Measurements from ENCODE around the gene MSX2. TPM values are rescaled to one million over a fixed set of nuclear protein-coding genes. Genes with fewer than 3 reads are reported as not detected.
A peak's percentile ranks its signal among the peaks of the same experiment; 100 is the strongest.

The MSX2 gene
- total and polyA plus RNA-seq, 2 donors from 2014 or later = 0.37 to 0.79 TPM

GRCh38 chr5:174723315-174723978 is 935 bp upstream of the MSX2 start:
- DNase-seq (no peak), FAIRE-seq (no peak)
- Histone ChIP-seq H3K27me3 (ENCODE audit: control insufficient read depth, insufficient read depth, low read length) (peaks cover 82% of the 10 kb centered on the region), H3K9me3 (ENCODE audit: control insufficient read depth in 2 of 3, insufficient read depth in 1 of 3, low read length in 3 of 3) (no peaks in the 10 kb centered on the region), H3K9ac (ENCODE audit: low read length in 3 of 3) (no peak overlapping the region), H3K36me3 (ENCODE audit: control insufficient read depth in 2 of 3, insufficient read depth in 3 of 3, low read length in 3 of 3) (no peaks in the 10 kb centered on the region), H3K27ac (ENCODE audit: low read depth in 2 of 2, low read length in 2 of 2) (no peak overlapping the region), H3K4me1 (ENCODE audit: control insufficient read depth in 2 of 3, insufficient read depth in 2 of 3, low read depth in 1 of 3, low read length in 3 of 3) (no peaks in the 10 kb centered on the region), H3K4me3 (ENCODE audit: low read length in 3 of 3) (no peak overlapping the region)
- no peak for TF ChIP-seq CTCF (IDR thresholded peaks at IDR 0.05; ENCODE audit: borderline replicate concordance, extremely low read depth, insufficient read depth)
- intact Hi-C loops (cut with DNase I) = no loop called here

- no peaks in the 10 kb centered on the region for H3K36me3 ChIP-seq (ENCODE audit: control insufficient read depth in 2 of 3, insufficient read depth in 3 of 3, low read length in 3 of 3)
- peak overlapping the region in 2 of 3 donors; percentile 53 for H3K4me3 ChIP-seq (ENCODE audit: low read length in 3 of 3)
- peaks cover 82% of the 10 kb centered on the region for H3K27me3 ChIP-seq (ENCODE audit: control insufficient read depth, insufficient read depth, low read length)
- TF ChIP-seq CTCF (IDR thresholded peaks at IDR 0.05; ENCODE audit: borderline replicate concordance, extremely low read depth, insufficient read depth) = no peak
- H3K9ac ChIP-seq (ENCODE audit: low read length in 3 of 3) = no peak overlapping the region
- H3K9me3 ChIP-seq (ENCODE audit: control insufficient read depth in 2 of 3, insufficient read depth in 1 of 3, low read length in 3 of 3) = no peaks in the 10 kb centered on the region
- intact Hi-C loops (cut with DNase I) = no loop called here
- FAIRE-seq = no peak
- no peak for DNase-seq
- H3K27ac ChIP-seq (ENCODE audit: low read depth in 2 of 2, low read length in 2 of 2) = no peak overlapping the region
- no peaks in the 10 kb centered on the region for H3K4me1 ChIP-seq (ENCODE audit: control insufficient read depth in 2 of 3, insufficient read depth in 2 of 3, low read depth in 1 of 3, low read length in 3 of 3)
Measured at GRCh38 chr5:174723979-174724483, 351 bp upstream of the MSX2 start.

- intact Hi-C loops (cut with DNase I) = no loop called here
- TF ChIP-seq CTCF (IDR thresholded peaks at IDR 0.05; ENCODE audit: borderline replicate concordance, extremely low read depth, insufficient read depth) = no peak
- Histone ChIP-seq H3K4me1 (ENCODE audit: control insufficient read depth in 2 of 3, insufficient read depth in 2 of 3, low read depth in 1 of 3, low read length in 3 of 3) (no peaks in the 10 kb centered on the region), H3K9ac (ENCODE audit: low read length in 3 of 3) (no peak overlapping the region), H3K27me3 (ENCODE audit: control insufficient read depth, insufficient read depth, low read length) (peaks cover 79% of the 10 kb centered on the region), H3K36me3 (ENCODE audit: control insufficient read depth in 2 of 3, insufficient read depth in 3 of 3, low read length in 3 of 3) (no peaks in the 10 kb centered on the region), H3K27ac (ENCODE audit: low read depth in 2 of 2, low read length in 2 of 2) (no peak overlapping the region), H3K4me3 (ENCODE audit: low read length in 3 of 3) (peak overlapping the region in 2 of 3 donors; percentile 35 to 53), H3K9me3 (ENCODE audit: control insufficient read depth in 2 of 3, insufficient read depth in 1 of 3, low read length in 3 of 3) (no peaks in the 10 kb centered on the region)
- DNase-seq (peak in 1 of 5 donors; percentile 29), FAIRE-seq (no peak)
Measured at GRCh38 chr5:174725261-174725990, 1.0 kb downstream of the MSX2 start.
